HG02943 (cell line): ENCODE results near the gene PEX12.
"Not testable (repeated sequence)": the region's sequence is repeated elsewhere in the genome, so short reads cannot be mapped to it uniquely, and the experiment has no call there.

ENCODE experiments used
- ATAC-seq: cut with Tn5 transposase; IDR thresholded peaks from one replicate; pipeline ENCODE4 v1.9.1; 2021; ENCODE audit warnings: mild to moderate bottlenecking, low read depth, moderate library complexity; ENCODE audit not compliant: unreplicated experiment

Gene PEX12

DNA sequence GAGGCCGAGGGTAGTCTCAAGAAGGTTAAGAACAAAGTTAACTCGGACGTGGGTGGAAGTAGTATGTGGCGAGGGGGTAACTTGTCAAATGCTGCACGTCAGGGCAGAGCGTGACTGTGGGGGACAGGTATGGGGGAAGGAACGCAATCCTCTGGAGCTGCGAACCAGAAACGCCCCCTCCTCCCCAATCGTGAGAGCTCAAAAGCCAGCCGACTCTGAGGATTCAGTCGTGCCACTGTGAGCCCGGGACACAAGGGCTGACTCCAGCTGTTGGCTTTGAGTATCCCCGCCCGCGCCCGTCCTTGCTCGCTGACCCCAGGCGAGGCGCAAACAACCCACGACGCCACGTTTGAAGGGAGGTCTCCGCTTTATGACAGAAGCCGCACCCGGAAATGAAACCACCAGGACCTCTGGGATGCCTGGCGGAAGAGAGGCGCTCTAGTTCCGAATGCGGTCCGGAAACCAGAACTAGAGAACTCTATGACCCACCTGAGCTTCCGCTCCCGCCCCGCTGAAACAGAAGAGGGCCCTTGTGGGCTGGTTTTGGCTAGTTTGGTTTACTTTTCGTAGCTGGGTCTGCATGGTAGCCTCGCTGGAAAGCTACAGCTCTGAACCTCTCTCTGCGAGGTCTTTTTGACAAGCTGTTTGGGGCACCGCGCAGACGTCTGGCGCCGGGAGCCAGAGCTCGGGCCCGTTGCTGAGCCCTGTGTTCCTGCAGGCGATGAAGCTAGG lies at the start of gene PEX12:
Gene PEX12 (minus strand): TSS at position 375 of the 732 bp plus-strand sequence. CDS start 550 bp downstream, outside the sequence.
- peak; percentile 73 for ATAC-seq

DNA sequence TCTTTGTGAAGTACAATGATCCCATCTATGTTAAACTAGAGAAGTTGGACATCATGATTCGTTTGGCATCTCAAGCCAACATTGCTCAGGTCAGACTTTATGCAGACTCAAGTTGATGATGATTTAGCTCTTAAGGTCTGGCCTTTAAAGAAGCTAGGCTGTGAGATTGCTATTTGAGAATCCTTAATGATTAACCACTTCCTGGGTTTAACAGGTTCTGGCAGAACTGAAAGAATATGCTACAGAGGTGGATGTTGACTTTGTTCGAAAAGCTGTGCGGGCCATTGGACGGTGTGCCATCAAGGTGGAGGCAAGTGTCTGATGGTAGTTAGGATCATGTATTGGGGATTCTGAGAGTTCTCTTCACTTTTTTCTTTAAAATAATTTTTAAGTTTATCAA lies 49.0 kb upstream of the PEX12 start:
- no peak for ATAC-seq

DNA sequence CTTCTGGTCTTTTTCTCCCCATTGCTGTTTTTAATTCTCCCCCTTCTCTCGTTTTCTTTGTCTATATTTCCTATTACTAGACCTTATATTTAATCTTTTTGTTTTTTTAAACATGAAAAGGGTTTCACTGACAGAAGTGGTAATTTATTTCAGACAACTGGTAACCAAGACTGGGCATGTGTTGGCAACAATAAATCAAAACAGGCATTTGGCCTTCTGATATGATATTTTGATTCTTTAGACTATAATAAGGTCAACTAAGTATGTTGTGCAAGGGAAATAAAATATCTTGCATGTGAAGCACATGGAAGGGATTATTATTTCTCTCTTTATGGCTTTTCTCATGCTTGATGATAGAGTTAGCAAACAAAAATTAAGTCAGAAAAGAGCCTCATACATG lies 43.4 kb upstream of the PEX12 start:
- ATAC-seq = no peak

DNA sequence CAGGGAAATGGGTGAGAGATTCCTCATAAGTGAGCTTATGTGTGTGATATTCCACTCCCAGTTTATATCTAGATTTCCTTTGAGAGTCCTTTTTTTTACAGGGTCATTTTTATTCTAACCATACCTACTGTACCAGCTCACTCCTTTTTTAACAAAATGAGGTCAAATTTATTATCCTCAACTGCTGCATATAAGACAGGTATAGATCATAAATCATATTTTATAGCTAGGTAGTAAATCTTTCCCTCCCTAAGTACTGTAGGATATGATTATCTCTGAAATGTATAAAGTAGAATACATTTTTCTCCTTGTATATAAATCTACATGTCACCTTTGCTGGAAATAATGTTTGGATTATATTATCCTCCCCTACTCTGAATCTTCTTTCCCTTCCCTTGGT lies 40.3 kb upstream of the PEX12 start:
- ATAC-seq = no peak

DNA sequence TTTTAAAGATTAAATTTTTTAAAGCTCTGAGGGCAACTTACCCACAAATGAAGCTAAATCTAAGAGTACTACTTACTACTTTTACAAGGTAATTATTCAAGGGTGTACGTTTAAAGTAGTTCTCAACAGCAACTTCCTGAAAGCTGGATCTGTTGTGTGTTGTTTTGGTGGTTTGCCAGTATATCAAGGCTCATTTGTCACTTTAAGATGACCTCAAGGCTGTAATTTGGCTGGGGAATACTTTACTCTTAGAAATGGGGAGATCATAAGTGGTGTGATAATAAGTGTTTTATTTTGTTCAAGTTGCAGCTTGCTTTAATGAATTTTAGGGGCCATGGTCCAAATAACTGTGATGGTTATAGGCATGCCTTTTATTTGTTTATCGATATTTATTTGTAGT lies 39.1 kb upstream of the PEX12 start:
- no peak for ATAC-seq

DNA sequence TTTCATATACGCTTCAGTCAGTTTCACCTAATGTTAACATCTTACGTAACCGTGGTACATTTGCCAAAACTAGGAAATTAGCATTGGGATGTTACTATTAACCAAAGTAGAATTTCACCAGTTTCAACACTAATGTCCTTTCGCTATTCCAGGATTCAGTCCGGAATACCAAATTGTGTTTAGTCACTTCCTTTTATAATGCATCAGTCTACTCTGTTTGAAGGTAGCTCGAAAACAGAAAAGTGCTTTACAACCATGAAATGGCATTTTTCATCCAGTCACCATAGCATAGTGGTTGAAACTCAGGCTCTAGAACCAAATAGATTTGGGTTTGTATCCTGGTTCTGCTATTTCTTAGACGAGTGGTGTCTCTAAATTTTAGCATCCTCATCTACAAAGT lies 38.2 kb upstream of the PEX12 start:
- no peak for ATAC-seq

DNA sequence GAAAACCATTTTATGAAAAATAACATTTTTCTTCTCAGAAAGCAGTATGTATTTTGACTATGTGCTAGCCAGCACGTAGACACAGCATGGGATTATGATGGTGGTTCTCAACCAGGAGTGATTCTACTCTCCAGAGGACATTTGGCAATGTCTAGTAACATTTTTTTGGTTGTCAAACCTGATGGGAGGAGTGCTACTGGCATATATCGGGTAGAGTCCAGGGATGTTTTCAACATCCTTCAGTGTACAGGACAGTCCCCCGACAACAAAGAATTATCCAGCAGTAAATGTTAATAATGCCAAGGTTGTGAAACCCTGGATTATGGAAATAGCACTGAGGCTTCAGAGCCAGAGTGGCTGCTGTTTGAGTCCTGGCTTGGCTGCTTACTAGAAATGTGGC lies 36.4 kb upstream of the PEX12 start:
- ATAC-seq = no peak

DNA sequence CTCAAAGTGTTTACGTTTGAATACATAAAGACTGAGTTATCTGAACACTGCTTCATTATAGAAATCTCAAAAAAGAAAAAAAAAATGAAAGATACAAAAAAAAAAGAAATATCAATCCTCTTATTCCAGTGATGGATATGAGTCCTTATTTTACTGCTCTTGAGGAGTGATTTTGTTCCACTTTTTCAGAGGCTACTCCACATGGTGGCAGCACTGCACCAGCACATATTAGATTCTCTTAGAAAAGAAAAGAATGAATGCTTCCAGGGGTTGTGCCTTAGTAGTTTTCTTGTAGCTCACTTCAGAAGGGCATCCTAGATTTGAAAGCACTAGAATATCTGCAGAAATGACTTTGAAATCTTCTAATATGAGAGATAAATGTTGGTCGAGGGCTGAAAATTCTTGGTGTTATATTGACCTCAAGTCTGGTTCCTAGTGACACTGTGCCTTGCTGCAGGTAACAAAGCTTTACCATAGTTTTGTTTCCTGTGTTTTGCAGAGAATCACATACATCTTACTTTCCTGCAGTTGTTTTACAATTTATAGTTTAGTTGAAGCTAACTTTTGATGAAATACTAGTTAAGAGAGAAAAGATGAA lies 34.7 kb upstream of the PEX12 start:
- no peak for ATAC-seq

DNA sequence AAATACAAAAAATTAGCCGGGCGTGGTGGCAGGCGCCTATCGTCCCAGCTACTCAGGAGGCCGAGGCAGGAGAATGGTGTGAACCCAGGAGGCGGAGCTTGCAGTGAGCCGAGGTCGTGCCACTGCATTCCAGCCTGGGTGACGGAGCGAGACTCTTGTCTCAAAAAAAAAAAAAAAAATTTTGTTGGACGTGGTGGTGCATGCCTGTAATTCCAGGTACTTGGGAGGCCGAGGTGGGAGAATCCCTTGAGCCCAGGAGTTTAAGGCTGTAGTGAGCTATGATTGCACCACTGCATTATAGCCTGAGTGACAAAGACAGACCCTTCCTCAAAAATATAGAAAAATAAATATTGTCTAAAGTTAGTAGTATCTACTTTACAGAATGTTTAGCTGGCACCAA lies 32.4 kb upstream of the PEX12 start:
- not testable (repeated sequence) for ATAC-seq

DNA sequence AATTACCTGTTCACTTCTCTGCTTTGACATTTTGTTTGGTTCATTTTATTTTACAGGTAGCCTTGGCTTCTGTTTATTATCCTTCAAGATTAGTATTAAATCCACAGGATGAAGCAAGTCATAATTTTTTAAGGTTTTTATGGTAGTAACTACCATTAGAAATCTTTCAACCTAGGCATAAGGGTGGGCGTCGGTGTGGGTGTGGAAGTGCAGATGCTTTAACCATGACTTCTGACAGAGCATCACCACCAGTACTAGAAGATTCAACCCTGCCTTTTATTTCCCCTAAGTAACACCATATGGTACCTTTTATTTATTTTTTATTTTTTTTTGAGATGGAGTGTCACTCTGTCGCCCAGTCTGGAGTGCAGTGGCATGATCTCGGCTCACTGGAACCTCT lies 31.5 kb upstream of the PEX12 start:
- ATAC-seq = no peak

DNA sequence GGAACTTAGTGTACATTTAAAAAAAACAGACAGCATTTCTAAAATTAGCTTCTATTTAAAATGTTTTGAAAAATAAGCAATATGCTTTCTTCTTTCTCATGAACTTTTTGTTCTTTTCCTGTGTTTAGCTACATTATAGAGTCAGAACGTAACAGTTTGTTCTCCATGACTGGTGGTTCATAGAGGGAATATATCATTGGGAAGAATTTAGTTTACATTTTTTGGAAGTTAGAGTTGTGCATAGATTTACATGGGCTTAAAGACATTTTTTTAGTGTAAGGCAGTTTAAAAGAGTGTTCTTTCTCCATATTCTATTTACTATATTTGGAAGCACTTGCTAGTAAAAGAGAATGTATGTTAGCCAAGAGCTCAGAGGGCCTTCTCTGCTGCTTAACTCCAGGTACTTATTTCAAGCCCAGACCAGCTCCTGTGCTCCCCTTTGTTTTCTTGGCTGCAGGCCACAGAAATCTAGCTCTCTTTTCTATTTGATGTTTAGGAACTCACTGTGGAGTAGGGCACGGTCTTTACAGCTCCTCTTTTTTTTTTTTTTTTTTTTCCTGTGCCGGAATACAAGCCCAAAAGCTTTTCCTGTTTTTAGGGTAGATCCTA lies 29.0 kb upstream of the PEX12 start:
- ATAC-seq = no peak

DNA sequence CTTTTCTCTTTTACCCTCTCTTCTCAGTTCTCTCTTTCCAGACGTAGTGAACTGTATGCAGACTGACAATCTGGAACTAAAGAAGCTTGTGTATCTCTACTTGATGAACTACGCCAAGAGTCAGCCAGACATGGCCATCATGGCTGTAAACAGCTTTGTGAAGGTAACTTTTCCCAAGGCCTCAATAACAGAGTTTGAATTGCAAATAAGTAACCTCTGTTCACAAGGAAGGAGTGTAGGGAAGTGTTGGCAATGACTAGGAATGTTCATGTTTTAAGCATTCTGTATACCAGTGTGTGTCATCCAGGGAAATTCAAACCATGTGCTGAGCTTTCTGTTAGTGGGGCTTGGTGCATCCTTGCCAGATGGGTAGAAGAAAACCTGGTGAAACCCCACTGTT lies 27.3 kb upstream of the PEX12 start:
- no peak for ATAC-seq

DNA sequence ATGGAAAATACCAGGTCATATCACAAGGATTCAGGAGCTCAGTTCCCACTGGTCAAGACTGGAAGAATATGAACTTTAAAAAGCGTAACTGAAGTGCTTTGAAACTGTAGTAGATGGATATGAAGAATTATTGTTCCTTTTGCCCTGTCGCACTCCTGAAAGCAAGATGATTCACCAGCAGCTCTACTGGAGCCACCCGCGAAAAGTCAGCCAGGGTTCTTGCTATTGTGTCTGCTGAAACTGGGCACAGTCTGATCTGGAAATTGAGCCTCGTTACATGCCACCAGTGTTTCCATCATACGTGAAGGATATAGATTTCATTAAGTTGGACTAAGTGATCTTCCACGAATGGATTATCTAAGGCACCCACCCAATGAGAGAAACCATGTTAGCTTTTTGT lies 25.3 kb upstream of the PEX12 start:
- ATAC-seq = no peak

DNA sequence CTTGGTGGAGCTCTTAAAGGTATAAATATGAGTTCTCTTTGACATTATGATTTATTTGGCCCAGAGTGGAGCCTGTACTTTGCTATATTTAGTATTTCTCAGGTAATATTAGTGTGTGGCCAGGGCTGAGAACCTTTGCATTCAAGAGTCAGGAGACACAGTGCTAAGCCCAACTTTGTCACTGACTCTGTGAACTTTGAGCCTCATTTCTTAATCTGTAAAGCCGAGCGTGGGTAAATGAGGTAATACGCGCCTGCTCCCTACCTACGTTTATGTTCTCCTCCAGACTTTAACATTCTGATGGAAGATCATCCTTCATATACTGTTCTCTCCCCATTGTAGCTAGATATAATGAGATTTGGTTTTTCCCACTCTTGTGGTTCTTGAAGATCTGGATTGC lies 19.2 kb upstream of the PEX12 start:
- no peak for ATAC-seq

DNA sequence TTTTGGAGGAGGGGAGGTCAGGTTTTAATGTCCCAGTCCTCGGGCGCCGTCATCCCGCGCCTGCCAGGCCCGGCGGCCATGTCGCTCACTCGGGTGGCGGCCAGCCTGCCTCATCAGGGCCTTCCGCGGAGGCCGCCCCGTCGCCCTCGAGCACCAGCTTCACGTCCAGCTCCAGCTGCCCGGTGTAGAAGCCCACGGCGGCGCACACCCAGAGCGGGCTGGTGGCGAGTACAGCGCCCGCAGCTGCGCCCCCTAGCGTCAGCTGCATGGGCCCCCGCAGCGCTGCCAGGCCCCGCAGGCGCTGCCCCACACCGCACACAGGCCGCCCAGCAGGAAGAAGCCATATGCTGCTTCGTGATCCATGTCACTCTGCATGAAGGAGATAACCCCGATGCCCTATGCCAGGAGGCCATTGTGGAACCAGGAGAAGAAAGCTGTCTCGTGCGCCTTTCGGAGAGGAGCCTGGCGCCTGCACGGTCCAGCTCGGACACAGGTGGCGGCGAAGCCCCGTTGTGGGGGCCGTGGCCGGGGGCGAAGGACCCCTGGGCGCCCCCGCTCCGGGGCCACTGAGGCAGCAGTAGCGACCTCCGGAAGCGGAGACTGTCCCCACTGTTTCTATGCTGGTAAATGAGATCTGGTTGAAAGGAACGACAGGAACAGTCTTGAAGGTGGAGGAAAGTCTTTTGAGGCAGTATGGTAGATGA lies 18.3 kb upstream of the PEX12 start:
- ATAC-seq = no peak

DNA sequence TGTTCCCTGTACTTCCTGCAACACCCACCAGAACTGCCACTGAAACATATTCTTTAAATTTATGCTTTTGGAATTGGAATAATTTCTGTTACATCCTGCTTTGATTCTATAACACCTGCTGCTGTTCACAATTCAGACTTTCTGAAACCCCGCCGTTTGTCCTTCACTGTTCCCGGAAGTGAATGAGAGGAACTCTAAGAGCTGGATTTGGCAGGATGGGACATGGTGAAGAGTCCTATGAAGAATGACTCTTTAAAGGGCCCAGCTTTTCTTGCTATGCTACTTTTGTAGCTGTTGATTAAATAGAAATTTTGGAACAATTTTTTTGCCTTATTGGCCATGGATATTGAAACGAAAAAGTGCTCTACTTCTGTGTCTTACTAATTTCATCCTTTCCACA lies 17.7 kb upstream of the PEX12 start:
- no peak for ATAC-seq

DNA sequence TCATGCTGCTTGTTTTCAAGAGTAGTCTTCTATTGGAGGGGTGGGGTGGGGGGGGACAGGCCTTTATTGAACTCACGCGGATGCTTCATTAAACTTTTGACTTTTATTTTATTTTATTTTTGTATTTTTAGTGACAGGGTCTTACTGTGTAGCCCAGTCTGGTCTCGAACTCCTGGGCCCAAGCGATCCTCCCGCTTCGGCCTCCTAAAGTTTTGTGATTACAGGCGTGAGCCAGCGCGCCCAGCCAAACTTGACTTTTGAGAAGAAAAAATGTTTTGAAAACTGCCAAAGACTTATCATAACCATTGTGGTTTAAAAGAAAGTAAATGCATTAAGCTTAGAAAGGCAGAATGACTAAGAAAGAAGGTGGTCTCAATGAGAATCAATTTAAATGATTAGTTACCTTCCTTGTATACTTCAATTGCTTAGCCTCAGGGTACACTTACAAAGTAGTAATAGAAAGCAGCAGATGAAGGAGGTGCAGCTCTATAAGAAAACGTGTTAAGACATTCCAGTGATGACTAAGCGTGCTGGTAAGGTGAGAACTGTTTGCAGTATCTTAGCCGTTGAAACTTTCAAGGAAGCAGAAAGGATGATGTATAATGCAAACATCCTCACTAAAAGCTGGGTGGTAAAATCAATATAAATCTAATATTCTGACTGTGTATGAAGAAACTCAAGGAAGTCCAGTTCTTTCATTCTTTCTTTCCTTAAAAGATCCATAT lies 10.0 kb upstream of the PEX12 start:
- no peak for ATAC-seq

DNA sequence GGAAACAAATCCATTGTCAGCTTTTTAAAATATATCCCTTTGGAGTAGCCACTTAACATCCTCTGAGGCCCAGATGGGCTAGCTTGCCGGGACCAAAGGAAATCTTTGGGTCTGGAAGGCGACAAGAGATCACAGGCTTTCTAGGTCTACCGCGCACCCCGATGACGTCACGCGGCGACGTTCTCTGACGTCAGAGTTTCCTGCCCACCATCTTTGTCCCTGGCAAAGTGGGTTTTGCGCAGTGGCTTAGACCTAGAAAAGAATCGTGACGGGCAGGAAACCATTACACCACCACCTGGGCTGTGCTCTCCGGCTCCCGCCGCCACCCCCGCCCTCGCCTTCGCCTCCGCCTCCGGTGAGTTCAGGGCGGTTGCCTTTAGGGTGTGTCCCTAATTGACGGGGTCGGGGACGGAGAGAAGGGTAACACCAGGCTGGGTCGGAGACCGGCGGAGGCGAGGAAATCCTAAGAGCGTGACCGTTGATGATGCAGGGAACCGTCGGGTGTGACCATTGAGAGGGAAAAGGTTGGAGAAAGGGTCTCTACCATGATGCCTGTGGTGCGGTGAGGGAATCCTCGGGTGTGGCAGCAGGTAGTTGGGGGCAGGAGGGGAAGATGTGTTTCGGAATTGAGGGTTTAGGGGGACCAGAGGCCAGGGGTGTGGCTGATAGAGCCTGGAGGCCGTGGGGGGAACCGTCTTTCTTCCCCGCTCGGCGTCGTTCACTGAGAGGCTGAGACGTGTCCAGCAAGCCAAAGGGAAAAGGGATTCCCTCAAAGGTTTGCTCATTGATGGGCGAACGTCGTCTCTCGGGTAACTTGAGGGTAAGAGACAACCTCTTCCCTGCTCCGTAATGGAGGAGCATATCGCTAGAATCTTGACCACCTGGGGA lies 8.9 kb upstream of the PEX12 start, which contains the start of gene AP2B1:
Gene AP2B1 (plus strand): TSS at position 249 of the 888 bp plus-strand sequence. CDS start 6,709 bp downstream, outside the sequence.
- peak; percentile 84 for ATAC-seq

DNA sequence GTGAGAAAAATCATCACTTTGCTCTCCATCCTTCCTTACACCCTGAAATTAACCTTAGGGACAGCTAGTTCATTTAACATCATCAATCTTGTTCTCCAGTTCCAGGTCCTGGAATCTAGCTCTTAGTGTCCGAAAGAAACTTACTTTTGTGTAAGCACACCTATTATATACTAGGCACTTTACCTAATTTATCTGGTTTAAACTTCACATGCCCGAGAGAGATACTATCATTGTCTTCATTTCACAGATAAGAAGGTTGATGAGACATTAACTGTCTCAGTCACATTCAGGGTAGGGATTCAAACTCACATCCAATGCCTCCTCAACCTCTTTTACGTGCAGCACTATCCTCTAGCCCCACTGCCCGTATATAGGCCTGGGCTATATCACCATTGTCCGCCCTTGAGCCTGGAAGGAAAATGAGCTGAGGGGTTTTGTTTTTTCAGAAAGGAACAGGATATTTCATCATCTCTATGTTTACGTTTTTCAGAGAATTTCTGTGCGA lies 8.2 kb upstream of the PEX12 start:
- no peak for ATAC-seq
